C4-2B (cell line): ENCODE data around the gene USP17L29.
"Not testable (repeated sequence)": the region's sequence is repeated elsewhere in the genome, so short reads cannot be mapped to it uniquely, and the experiment has no call there.

Experiments
- H3K27ac ChIP-seq: fragments of 450-650 bp; 2 replicates; pipeline ENCODE4 v1.5.1; 2017
- ZFX ChIP-seq: fragments of 450-650 bp; IDR thresholded peaks from 2 replicates; pipeline ENCODE4 v1.6.1; 2017
- TF ChIP-seq, protein P1 (sequence below): fragments of 450-650 bp; conservative IDR thresholded peaks from 2 replicates; pipeline ENCODE4 v1.5.1; 2017; ENCODE audit warnings: mild to moderate bottlenecking

USP17L29 gene, protein sequence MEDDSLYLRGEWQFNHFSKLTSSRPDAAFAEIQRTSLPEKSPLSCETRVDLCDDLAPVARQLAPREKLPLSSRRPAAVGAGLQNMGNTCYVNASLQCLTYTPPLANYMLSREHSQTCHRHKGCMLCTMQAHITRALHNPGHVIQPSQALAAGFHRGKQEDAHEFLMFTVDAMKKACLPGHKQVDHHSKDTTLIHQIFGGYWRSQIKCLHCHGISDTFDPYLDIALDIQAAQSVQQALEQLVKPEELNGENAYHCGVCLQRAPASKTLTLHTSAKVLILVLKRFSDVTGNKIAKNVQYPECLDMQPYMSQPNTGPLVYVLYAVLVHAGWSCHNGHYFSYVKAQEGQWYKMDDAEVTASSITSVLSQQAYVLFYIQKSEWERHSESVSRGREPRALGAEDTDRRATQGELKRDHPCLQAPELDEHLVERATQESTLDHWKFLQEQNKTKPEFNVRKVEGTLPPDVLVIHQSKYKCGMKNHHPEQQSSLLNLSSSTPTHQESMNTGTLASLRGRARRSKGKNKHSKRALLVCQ

GRCh38 chr4:9353338-9353737 lies at the start of gene USP17L29:
USP17L29 (plus strand) TSS chr4:9353638; CDS start chr4:9353638, 0 bp downstream.
- H3K27ac ChIP-seq: not testable (repeated sequence)

DNA sequence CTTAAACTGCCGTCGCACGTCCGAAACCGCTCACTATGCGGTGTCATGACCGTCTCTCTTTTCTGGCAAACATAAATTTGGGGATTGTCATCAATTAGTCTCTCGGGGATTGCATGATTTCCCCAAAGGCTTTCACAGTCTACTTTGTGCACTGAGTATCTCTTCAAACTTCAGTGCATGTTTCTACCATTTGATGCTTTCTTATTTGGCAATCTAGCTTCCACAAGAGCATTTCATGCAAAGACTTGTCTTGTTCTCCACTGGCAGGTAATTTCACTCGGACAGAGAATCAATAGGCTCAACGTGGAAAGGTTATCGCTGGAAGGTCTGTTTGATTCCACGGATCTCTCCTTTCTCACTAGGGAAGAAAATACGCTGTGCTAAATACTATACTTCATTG lies 29.2 kb upstream of the USP17L29 start:
- not testable (repeated sequence) for H3K27ac ChIP-seq

DNA sequence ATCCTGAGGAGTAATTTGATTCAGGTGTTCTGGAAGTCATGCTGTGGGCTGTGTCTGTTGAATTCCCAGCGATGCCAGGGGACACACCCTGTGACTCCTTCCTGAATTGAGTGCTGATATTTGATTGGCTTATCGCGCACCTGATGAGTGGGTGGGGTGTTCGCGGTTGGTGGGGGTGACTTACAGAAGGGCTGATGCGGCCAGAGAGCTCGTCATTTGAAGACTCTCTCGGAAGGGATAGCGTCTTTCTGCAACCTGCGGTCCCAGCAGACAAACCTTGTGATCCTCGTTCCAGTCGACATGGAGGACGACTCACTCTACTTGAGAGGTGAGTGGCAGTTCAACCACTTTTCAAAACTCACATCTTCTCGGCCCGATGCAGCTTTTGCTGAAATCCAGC lies 28.6 kb upstream of the USP17L29 start, which contains the start of gene USP17L24:
TSS of gene USP17L24 (plus strand) at position 301 of the 400 bp plus-strand sequence. CDS start at position 301, 0 bp downstream.
- not testable (repeated sequence) for H3K27ac ChIP-seq

DNA sequence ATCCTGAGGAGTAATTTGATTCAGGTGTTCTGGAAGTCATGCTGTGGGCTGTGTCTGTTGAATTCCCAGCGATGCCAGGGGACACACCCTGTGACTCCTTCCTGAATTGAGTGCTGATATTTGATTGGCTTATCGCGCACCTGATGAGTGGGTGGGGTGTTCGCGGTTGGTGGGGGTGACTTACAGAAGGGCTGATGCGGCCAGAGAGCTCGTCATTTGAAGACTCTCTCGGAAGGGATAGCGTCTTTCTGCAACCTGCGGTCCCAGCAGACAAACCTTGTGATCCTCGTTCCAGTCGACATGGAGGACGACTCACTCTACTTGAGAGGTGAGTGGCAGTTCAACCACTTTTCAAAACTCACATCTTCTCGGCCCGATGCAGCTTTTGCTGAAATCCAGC lies 23.8 kb upstream of the USP17L29 start, which contains the start of gene USP17L25:
TSS of gene USP17L25 (plus strand) at position 301 of the 400 bp plus-strand sequence. CDS start at position 301, 0 bp downstream.
- H3K27ac ChIP-seq: not testable (repeated sequence)

GRCh38 chr4:9334358-9334757 lies 19.1 kb upstream of the USP17L29 start, which contains the start of gene USP17L26:
USP17L26 (plus strand) TSS chr4:9334658; CDS start chr4:9334658, 0 bp downstream.
- not testable (repeated sequence) for H3K27ac ChIP-seq

- H3K27ac ChIP-seq: not testable (repeated sequence)
These were observed 14.3 kb upstream of the USP17L29 start, which contains the start of gene USP17L5 for GRCh38 chr4:9339103-9339502. USP17L5 (plus strand) TSS chr4:9339403; CDS start chr4:9339403, 0 bp downstream.

- not testable (repeated sequence) for H3K27ac ChIP-seq
These were observed 9.6 kb upstream of the USP17L29 start, which contains the start of gene USP17L27 for GRCh38 chr4:9343848-9344247. USP17L27 (plus strand) TSS chr4:9344148; CDS start chr4:9344148, 0 bp downstream.

DNA sequence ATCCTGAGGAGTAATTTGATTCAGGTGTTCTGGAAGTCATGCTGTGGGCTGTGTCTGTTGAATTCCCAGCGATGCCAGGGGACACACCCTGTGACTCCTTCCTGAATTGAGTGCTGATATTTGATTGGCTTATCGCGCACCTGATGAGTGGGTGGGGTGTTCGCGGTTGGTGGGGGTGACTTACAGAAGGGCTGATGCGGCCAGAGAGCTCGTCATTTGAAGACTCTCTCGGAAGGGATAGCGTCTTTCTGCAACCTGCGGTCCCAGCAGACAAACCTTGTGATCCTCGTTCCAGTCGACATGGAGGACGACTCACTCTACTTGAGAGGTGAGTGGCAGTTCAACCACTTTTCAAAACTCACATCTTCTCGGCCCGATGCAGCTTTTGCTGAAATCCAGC lies 4.8 kb upstream of the USP17L29 start, which contains the start of gene USP17L28:
TSS of gene USP17L28 (plus strand) at position 301 of the 400 bp plus-strand sequence. CDS start at position 301, 0 bp downstream.
- H3K27ac ChIP-seq: not testable (repeated sequence)

GRCh38 chr4:9350866-9351265 lies 2.6 kb upstream of the USP17L29 start:
- not testable (repeated sequence) for H3K27ac ChIP-seq

GRCh38 chr4:9362829-9363228 lies 9.4 kb downstream of the USP17L29 start, which contains the start of gene USP17L30:
USP17L30 (plus strand) TSS chr4:9363129; CDS start chr4:9363129, 0 bp downstream.
- H3K27ac ChIP-seq: not testable (repeated sequence)

DNA sequence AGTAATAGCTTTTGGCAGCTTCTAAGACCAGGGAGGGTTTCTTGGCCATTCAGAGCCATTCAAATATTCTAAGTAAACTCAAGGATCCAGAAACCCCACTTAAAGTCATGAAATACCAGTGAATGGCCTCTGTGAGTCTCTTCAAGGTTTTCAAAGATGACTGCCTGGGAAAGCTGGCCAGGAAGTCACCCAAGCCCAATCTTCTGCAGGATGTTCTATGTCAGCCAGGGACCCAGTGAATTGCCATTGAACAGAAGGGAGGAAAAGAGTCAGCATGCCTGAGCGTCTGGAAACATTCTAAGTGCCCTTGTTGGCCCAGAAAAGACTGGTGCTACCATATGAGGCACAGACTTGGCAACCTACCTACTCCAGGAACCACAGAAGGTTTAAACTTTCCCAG lies 26.4 kb downstream of the USP17L29 start:
- not testable (repeated sequence) for H3K27ac ChIP-seq

GRCh38 chr4:9381012-9381534 lies 27.6 kb downstream of the USP17L29 start:
- not testable (repeated sequence) for H3K27ac ChIP-seq
- TF ChIP-seq, protein P1, sequence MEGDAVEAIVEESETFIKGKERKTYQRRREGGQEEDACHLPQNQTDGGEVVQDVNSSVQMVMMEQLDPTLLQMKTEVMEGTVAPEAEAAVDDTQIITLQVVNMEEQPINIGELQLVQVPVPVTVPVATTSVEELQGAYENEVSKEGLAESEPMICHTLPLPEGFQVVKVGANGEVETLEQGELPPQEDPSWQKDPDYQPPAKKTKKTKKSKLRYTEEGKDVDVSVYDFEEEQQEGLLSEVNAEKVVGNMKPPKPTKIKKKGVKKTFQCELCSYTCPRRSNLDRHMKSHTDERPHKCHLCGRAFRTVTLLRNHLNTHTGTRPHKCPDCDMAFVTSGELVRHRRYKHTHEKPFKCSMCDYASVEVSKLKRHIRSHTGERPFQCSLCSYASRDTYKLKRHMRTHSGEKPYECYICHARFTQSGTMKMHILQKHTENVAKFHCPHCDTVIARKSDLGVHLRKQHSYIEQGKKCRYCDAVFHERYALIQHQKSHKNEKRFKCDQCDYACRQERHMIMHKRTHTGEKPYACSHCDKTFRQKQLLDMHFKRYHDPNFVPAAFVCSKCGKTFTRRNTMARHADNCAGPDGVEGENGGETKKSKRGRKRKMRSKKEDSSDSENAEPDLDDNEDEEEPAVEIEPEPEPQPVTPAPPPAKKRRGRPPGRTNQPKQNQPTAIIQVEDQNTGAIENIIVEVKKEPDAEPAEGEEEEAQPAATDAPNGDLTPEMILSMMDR: peak; percentile 72

DNA sequence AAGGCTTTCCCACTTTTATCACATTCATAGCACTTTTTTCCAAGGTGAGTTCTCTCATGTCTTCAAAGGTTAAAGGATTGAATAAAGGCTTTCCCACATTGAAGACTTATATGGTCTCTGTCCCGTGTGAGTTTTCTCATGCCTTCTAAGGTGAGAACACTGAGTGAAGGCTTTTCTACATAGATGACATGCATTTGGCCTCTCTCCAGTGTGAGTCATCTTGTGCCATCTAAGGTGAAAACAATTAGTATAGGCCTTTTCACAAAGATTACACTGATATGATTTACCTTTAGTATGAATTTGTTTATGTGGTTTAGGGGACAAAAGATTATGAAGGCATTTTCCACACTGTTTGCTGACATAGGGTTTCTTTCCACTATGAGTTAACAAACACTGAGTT lies 30.7 kb downstream of the USP17L29 start:
- TF ChIP-seq ZFX: no peak
- TF ChIP-seq, protein P1: no peak
- H3K27ac ChIP-seq: no peak overlapping the region

- not testable (repeated sequence) for H3K27ac ChIP-seq
These were observed 35.6 kb downstream of the USP17L29 start for GRCh38 chr4:9389001-9389400.
